Activated naive CD4-positive, alpha-beta T cell treated with anti-CD3 and anti-CD28 coated beads, Interleukin-2, amount 10 ng/mL, durations not matched to agents 7 days and 5 days (primary cell): Measurements from ENCODE around the gene P3H2.

Experiments used
- CTCF ChIA-PET: fragments of 350-600 bp; sonication (Branson Sonifier 250); formaldehyde crosslinking; loops from one replicate; lab custom pipeline; 2021; ENCODE audit warnings: antibody characterized with exemption; lab: Charles Lee
- DNase-seq: peaks from one replicate; pipeline ENCODE4 v3.0.0-alpha.2; 2020
- H3K27ac Mint-ChIP-seq: one replicate; pipeline ENCODE4 v1.8.0; 2021; ENCODE audit warnings: mild to moderate bottlenecking, moderate library complexity, mixed read lengths
- H3K27me3 Mint-ChIP-seq: one replicate; pipeline ENCODE4 v1.8.0; 2021; ENCODE audit warnings: mild to moderate bottlenecking, mixed read lengths
- H3K36me3 Mint-ChIP-seq: one replicate; pipeline ENCODE4 v1.8.0; 2021; ENCODE audit warnings: mixed read lengths
- H3K4me1 Mint-ChIP-seq: one replicate; pipeline ENCODE4 v1.8.0; 2021; ENCODE audit warnings: mixed read lengths
- H3K4me3 Mint-ChIP-seq: one replicate; pipeline ENCODE4 v1.8.0; 2021; ENCODE audit warnings: mild to moderate bottlenecking, moderate library complexity, mixed read lengths
- H3K9me3 Mint-ChIP-seq: one replicate; pipeline ENCODE4 v1.8.0; 2021; ENCODE audit warnings: mixed read lengths

Gene P3H2

GRCh38 chr3:189947948-189948723 is 172.6 kb downstream of the P3H2 start:
- no peak for DNase-seq
- no peaks in the 10 kb centered on the region for H3K9me3 Mint-ChIP-seq
- peaks cover 6% of the 10 kb centered on the region for H3K27me3 Mint-ChIP-seq
- H3K27ac Mint-ChIP-seq, result no peak overlapping the region
- peaks cover 4% of the 10 kb centered on the region for H3K4me1 Mint-ChIP-seq
- H3K36me3 Mint-ChIP-seq, result no peaks in the 10 kb centered on the region
- CTCF ChIA-PET, result interaction anchor here (0.7 to 6.4 kb wide), 15 partner anchors 8 to 907 kb away, joined by 3 to 107 read pairs (median 4); no protein-coding TSS in a partner anchor
- H3K4me3 Mint-ChIP-seq, result no peak overlapping the region

DNA sequence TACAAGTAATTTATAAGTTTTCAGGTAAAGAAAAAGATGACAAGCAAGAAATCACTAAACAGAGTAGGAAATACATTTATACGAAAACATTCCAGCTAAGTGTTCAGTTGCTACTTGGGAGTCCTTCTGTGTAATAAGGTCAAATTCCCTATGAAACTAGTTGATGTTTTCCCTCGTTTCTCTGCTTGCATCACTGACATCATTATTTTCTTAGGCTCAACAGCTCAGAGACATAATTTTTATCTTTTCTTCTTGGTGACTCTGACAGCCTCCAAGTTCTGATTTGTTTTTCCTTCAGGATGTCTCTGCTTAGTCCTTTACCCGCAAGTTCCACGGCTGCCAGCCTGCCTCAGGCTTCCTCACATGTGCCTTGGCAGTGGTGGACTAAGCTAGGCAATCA is 173.6 kb downstream of the P3H2 start:
- CTCF ChIA-PET, result interaction anchor here (0.6 to 6.4 kb wide), 7 partner anchors 13 to 906 kb away, joined by 3 to 107 read pairs (median 4); no protein-coding TSS in a partner anchor
- Mint-ChIP-seq H3K4me1 (peaks cover 4% of the 10 kb centered on the region), H3K36me3 (no peaks in the 10 kb centered on the region), H3K27me3 (peaks cover 5% of the 10 kb centered on the region), H3K9me3 (no peaks in the 10 kb centered on the region), H3K4me3 (no peak overlapping the region), H3K27ac (no peak overlapping the region)
- DNase-seq, result no peak

DNA sequence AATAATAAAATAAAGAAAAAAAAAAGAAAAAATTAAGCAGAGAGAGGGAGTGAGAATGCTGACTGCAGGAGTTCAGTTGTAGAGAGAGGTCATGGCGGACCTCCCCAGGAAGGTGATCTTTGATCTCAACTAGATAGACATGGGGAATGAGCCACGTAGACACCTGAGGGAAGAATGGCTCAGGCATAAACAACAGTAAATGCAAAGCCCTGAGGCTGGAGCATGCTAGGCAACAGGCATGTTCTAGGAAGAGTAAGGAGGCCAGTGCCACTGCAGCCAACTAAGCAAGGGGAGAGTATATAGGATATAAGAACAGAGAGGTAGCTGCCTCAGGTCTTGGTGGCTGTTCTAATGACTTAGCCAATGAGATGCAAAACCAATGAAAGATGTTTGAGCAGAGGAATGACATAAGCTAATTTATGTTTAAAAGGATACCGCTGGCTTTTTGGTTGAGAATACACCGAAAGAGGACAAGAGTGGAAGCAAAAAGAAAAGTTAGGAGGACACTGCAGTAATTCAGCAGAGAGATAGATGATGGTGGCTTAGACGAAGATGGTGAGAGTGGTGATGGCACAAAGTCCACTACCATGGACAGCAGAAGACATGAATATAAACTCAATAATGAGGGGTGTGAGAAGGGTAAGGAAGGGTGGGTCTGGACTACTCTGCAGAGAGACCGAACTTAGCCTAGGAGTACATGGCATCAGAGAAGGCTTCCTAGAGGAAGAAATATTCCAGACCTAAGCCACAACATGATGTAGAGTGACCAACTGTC is 174.6 kb downstream of the P3H2 start:
- Mint-ChIP-seq H3K4me3 (no peak overlapping the region), H3K9me3 (no peaks in the 10 kb centered on the region), H3K27ac (no peak overlapping the region), H3K4me1 (peaks cover 4% of the 10 kb centered on the region), H3K27me3 (peaks cover 5% of the 10 kb centered on the region), H3K36me3 (no peaks in the 10 kb centered on the region)
- CTCF ChIA-PET, result interaction anchor here (0.8 to 6.4 kb wide), 2 partner anchors 15 to 676 kb away, joined by 3 to 107 read pairs; no protein-coding TSS in a partner anchor
- DNase-seq, result no peak

DNA sequence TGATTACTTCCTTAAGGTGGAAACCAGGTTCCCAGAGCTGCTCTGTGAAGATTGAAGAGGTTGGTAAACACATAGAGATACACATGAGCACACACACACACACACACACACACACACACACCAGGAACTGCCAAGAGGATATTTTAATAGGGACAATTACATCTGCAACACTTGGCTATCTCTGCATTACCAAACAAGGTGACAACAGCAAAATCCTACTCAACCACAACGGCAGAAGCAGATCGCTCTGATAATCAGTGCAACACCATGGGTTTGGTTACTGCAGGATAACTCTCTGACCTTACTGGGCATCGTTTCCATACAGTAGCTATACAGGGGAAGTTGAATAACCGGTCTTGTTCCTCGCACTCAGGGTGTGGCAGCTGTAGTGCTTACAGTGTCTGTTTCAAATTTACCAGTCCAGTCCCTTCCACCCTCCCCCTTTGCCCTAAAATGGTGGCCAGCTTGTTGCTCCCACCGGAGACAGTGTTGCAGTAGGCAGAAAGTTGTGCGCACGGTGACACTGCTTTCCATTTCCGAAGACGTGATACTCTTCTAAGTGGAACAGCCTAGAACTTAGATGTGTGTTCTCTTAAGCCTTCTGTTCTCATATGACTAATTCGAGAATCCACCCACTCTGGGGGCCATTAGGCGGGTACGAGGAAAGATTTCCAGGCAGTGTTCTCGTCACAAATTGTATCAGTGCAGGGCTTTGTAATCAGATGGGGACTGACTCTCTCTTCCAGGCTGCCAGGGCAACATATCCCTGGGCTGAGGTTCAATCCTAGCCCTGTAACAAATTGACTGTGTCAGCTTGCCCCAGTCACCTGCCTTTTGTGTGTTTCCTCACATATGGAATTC is 176.2 kb downstream of the P3H2 start:
- DNase-seq, result no peak
- H3K36me3 Mint-ChIP-seq, result no peaks in the 10 kb centered on the region
- H3K27ac Mint-ChIP-seq, result no peak overlapping the region
- CTCF ChIA-PET, result interaction anchor here (0.7 to 2.7 kb wide), 2 partner anchors 17 to 672 kb away, joined by 3 to 8 read pairs; no protein-coding TSS in a partner anchor
- H3K9me3 Mint-ChIP-seq, result no peaks in the 10 kb centered on the region
- H3K4me3 Mint-ChIP-seq, result no peak overlapping the region
- H3K4me1 Mint-ChIP-seq, result peaks cover 4% of the 10 kb centered on the region
- no peaks in the 10 kb centered on the region for H3K27me3 Mint-ChIP-seq

- CTCF ChIA-PET, result interaction anchor here (2.7 kb wide), 1 partner anchor 670 kb away, joined by 8 read pairs; no protein-coding TSS in a partner anchor
- Mint-ChIP-seq H3K4me1 (no peaks in the 10 kb centered on the region), H3K9me3 (no peaks in the 10 kb centered on the region), H3K27ac (no peak overlapping the region), H3K27me3 (no peaks in the 10 kb centered on the region), H3K4me3 (no peak overlapping the region), H3K36me3 (no peaks in the 10 kb centered on the region)
- DNase-seq, result no peak
Observed at GRCh38 chr3:189942948-189943347, 177.7 kb downstream of the P3H2 start.

GRCh38 chr3:189941679-189942078 is 179.0 kb downstream of the P3H2 start:
- Mint-ChIP-seq H3K27ac (no peak overlapping the region), H3K36me3 (no peaks in the 10 kb centered on the region), H3K4me1 (no peaks in the 10 kb centered on the region), H3K27me3 (no peaks in the 10 kb centered on the region), H3K9me3 (no peaks in the 10 kb centered on the region), H3K4me3 (no peak overlapping the region)
- CTCF ChIA-PET, result no interaction called here
- DNase-seq, result no peak

DNA sequence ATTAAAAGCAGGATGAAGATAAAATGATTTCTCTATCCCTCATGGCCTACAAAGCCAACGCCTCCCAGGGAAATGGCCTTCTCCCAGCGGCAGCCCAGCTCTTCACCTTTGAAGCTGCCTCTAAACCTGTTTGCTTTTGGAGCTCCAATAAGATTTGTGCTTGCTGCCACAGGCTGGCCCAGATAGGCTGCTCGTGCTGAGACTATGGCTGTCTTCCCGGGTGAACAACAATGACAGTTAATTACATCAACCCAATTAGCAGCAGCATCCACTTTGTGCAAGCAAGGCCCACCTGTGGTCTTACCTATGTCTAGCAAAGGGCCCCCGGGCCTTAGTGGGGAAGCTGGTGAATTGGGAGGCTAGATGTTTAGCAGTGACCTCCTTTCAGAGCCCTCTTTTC is 179.6 kb downstream of the P3H2 start:
- no peak for DNase-seq
- H3K9me3 Mint-ChIP-seq, result no peaks in the 10 kb centered on the region
- H3K27me3 Mint-ChIP-seq, result no peaks in the 10 kb centered on the region
- H3K4me1 Mint-ChIP-seq, result no peaks in the 10 kb centered on the region
- no peak overlapping the region for H3K4me3 Mint-ChIP-seq
- H3K27ac Mint-ChIP-seq, result no peak overlapping the region
- CTCF ChIA-PET, result interaction anchor here (1.1 kb wide), 1 partner anchor 8 kb away, joined by 4 read pairs; no protein-coding TSS in a partner anchor
- no peaks in the 10 kb centered on the region for H3K36me3 Mint-ChIP-seq

GRCh38 chr3:189937302-189938127 is 183.2 kb downstream of the P3H2 start:
- Mint-ChIP-seq H3K27ac (no peak overlapping the region), H3K4me1 (no peaks in the 10 kb centered on the region), H3K9me3 (no peaks in the 10 kb centered on the region), H3K36me3 (no peaks in the 10 kb centered on the region), H3K27me3 (no peaks in the 10 kb centered on the region), H3K4me3 (no peak overlapping the region)
- CTCF ChIA-PET, result no interaction called here
- DNase-seq, result no peak

DNA sequence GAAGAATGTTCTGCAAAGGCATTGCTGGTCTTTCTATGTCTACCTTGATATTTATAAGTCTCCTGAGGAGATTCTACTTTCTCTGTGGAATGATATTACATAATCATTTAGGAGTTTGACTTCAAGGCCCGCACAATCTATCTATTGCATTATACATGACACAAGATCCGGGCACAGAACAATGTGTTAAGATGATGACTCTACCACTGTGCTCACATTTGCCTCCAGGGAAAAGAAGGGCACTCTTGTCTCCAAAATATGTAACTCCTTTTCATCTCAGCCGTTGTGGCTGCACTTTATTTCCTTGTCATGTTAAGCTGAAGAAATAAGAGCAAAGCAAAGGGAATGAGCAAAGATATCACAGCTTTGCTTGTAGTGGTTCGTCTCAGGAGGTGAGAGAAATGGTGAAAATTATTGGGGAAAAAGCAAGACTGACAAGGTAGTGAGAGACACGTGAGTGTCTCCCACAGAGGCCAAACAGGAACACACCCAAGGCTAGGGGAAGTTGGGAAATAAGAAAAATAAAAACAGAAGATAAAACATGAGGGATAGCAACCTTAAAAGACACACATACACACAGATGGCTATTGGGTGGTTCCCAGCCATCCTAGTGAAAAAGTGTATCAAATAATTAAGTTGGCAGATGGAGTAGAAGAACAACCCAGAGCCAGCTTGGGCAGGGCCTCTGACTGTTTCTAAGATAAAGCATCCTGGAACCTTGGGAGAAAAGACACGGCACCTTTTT is 184.3 kb downstream of the P3H2 start:
- Mint-ChIP-seq H3K4me1 (no peaks in the 10 kb centered on the region), H3K4me3 (no peak overlapping the region), H3K27ac (no peak overlapping the region), H3K36me3 (no peaks in the 10 kb centered on the region), H3K9me3 (no peaks in the 10 kb centered on the region), H3K27me3 (no peaks in the 10 kb centered on the region)
- CTCF ChIA-PET, result interaction anchor here (0.6 to 1.1 kb wide), 2 partner anchors 12 to 719 kb away, joined by 3 read pairs; no protein-coding TSS in a partner anchor
- DNase-seq, result no peak

- CTCF ChIA-PET, result interaction anchor here (0.6 to 1.2 kb wide), 4 partner anchors 16 to 344 kb away, joined by 3 to 4 read pairs (median 4); no protein-coding TSS in a partner anchor
- Mint-ChIP-seq H3K9me3 (no peaks in the 10 kb centered on the region), H3K27ac (no peak overlapping the region), H3K36me3 (no peaks in the 10 kb centered on the region), H3K4me1 (no peaks in the 10 kb centered on the region), H3K4me3 (no peak overlapping the region), H3K27me3 (no peaks in the 10 kb centered on the region)
- DNase-seq, result no peak
Observed at GRCh38 chr3:189927975-189928895, 192.5 kb downstream of the P3H2 start.

GRCh38 chr3:189921770-189922169 is 198.9 kb downstream of the P3H2 start:
- no peaks in the 10 kb centered on the region for H3K27me3 Mint-ChIP-seq
- no peaks in the 10 kb centered on the region for H3K9me3 Mint-ChIP-seq
- no peak for DNase-seq
- H3K27ac Mint-ChIP-seq, result no peak overlapping the region
- no peak overlapping the region for H3K4me3 Mint-ChIP-seq
- H3K36me3 Mint-ChIP-seq, result no peaks in the 10 kb centered on the region
- CTCF ChIA-PET, result no interaction called here
- no peaks in the 10 kb centered on the region for H3K4me1 Mint-ChIP-seq

GRCh38 chr3:189914799-189915198 is 205.9 kb downstream of the P3H2 start:
- Mint-ChIP-seq H3K36me3 (no peaks in the 10 kb centered on the region), H3K9me3 (no peaks in the 10 kb centered on the region), H3K4me1 (no peaks in the 10 kb centered on the region), H3K27ac (no peak overlapping the region), H3K27me3 (no peaks in the 10 kb centered on the region), H3K4me3 (no peak overlapping the region)
- CTCF ChIA-PET, result no interaction called here
- DNase-seq, result no peak
